Activated CD4-positive, alpha-beta memory T cell treated with anti-CD3 and anti-CD28 coated beads for 36 hours (primary cell): ENCODE results near the gene MICA. TPM values are rescaled to one million over a fixed set of nuclear protein-coding genes. Genes with fewer than 3 reads are reported as not detected.
"Not testable (repeated sequence)": the region's sequence is repeated elsewhere in the genome, so short reads cannot be mapped to it uniquely, and the experiment has no call there.

Experiments
- CTCF ChIA-PET: fragments of 350-600 bp; sonication (Branson Sonifier 250); formaldehyde crosslinking; loops from one replicate; lab custom pipeline; 2021; ENCODE audit warnings: antibody characterized with exemption, inconsistent platforms; lab: Charles Lee
- POLR2A ChIA-PET: fragments of 350-600 bp; sonication (Branson Sonifier 250); formaldehyde crosslinking; loops from one replicate; lab custom pipeline; 2021; ENCODE audit warnings: antibody characterized with exemption; lab: Charles Lee
- DNase-seq: peaks from one replicate; pipeline ENCODE4 v3.0.0-alpha.2; 2020
- H3K27ac Mint-ChIP-seq: one replicate; pipeline ENCODE4 v1.8.0; 2021; ENCODE audit warnings: mixed read lengths
- H3K27me3 Mint-ChIP-seq: one replicate; pipeline ENCODE4 v1.8.0; 2021; ENCODE audit warnings: mixed read lengths
- H3K36me3 Mint-ChIP-seq: one replicate; pipeline ENCODE4 v1.8.0; 2021; ENCODE audit warnings: mixed read lengths
- H3K4me1 Mint-ChIP-seq: one replicate; pipeline ENCODE4 v1.8.0; 2021; ENCODE audit warnings: low read depth, mixed read lengths
- H3K4me3 Mint-ChIP-seq: one replicate; pipeline ENCODE4 v1.8.0; 2021; ENCODE audit warnings: mild to moderate bottlenecking, mixed read lengths
- H3K9me3 Mint-ChIP-seq: one replicate; pipeline ENCODE4 v1.8.0; 2021; ENCODE audit warnings: mixed read lengths
- intact Hi-C: fragments of 100-400 bp; cut with micrococcal nuclease; formaldehyde crosslinking; loops from one replicate; pipeline ENCODE4 v1.15.1; 2023
- total RNA-seq, 2 experiments: library from RNA; stranded (reverse); gene quantifications; one replicate each; pipeline ENCODE4 v1.2.3, GENCODE V29; 2021

The MICA gene
- total RNA-seq, 2 experiments from 2014 or later, result 7.1 to 8.6 TPM

DNA sequence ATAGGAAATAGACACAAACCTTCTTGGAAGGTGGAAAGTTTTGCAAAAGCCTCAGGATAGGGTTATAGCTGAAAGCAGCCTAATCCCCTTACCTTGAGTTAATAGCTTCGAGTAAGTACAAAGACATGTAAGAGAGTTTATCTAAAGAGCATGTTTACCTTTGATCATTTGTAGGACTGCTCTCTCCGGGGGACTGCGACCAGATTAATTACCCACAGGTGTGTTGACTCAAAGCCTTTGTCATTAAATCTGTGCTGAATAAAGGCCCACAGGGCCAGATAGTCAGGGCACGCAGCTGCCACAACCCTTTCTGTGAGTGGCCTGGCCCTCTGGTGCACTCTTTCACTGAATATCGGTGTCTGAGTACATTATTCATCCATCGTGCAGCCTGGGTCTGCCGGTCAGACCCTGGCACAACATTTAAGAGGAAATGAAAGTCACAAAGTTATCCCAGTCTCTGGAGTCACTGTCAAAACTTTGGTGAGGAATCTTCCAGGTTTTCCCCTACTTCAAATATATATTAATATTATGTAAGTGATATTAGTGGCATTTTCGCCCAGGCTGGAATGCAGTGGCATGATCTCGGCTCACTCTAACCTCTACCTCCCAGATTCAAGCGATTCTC is 5.4 kb upstream of the MICA start:
- Mint-ChIP-seq H3K36me3 (no peaks in the 10 kb centered on the region), H3K9me3 (no peaks in the 10 kb centered on the region), H3K27ac (no peak overlapping the region), H3K4me1 (peaks cover 30% of the 10 kb centered on the region), H3K27me3 (no peaks in the 10 kb centered on the region), H3K4me3 (no peak overlapping the region)
- DNase-seq, result no peak
- ChIA-PET POLR2A (interaction anchor here (0.7 kb wide), 1 partner anchor 45 kb away, joined by 3 read pairs; no protein-coding TSS in a partner anchor), CTCF (interaction anchor here (0.7 to 7.9 kb wide), 16 partner anchors 8 to 201 kb away, joined by 3 to 79 read pairs (median 4); no protein-coding TSS in a partner anchor)
- intact Hi-C loops, result loop anchor here (1.0 kb wide), 1 partner anchor 43 kb away; no protein-coding TSS in a partner anchor

DNA sequence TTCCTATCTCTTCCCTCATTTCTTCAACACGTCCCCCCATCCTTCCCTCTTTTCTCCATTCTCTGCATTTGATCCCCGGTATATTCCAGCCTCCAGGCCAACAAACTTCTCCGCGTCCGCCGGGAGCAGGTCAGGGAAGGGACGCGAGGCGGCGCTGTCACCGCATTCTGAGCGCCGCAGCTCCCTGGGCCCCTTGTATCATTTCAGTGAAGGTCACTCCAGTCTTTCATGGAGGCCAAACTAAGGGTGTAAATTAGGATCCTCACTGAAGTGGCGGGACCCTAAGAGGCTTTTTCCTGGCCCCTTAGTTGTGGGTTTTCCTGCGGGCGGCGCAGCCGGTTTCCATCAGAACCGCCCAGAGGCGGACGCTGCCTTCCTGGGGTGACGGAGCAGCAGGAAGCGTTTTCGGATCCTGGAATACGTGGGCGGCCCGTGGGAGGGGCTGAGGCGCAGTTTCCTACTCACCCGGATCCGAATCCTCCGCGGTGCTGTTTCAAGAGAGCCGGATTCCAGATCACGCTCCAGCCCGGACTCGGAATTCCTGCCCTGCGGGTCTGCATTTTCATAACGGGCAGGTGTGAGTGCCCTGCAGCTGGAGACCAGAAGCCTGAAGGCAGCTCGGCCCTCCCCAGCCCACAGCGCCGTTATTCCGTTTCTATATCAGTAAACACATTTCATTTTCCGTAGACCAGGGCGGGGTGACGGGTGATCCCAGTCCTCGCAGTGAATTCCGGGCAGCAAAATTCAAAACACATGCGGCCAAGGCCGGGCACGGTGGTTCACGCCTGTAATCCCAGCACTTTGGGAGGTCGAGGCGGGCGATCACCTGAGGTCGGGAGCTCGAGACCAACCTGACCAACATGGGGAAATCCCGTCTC is 3.6 kb upstream of the MICA start:
- peak; percentile 79 for DNase-seq
- no peaks in the 10 kb centered on the region for H3K36me3 Mint-ChIP-seq

DNA sequence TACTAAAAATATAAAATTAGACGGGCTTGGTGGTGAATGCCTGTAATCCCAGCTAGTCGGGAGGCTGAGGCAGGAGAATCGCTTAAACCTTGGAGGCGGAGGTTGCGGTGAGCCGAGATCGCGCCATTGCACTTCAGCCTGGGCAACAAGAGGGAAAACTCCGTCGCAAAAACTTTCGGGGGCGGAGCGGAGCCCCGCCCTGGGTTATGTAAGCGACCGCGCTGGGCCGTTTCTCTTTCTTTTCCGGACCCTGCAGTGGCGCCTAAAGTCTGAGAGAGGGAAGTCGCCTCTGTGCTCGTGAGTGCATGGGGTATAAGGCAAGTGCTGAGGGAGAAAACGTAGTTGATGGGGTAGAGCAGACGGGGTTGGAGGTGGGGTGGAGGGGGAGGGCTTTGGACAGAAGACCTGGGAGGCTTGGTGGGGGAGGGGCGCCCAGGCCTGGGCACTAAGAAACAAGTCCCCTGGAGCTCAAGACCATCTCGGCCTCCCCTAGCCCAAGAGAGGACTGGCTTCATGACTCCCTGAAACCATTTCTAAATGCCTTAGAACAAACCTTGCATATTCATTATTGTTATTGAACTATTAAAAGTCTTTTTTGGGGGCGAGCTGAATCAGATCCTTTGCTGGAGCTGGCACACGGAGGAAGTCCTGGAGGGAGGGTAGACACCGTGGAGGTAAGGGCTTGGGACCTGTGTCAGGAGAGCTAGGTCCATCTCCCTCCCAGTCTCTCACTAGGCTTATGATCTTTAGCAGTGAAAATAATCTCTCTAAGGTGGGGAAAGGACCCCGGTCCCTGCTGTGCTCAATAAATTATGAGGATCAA is 2.7 kb upstream of the MICA start:
- Mint-ChIP-seq H3K27ac (peak overlapping the region; percentile 85), H3K4me3 (peak overlapping the region; percentile 79), H3K4me1 (peaks cover 40% of the 10 kb centered on the region), H3K27me3 (no peaks in the 10 kb centered on the region), H3K36me3 (no peaks in the 10 kb centered on the region), H3K9me3 (no peaks in the 10 kb centered on the region)
- ChIA-PET POLR2A (interaction anchor here (1.3 kb wide), 1 partner anchor 141 kb away, joined by 8 read pairs; the partner anchor contains the start of gene DDX39B), CTCF (interaction anchor here (0.6 to 7.9 kb wide), 16 partner anchors 15 to 204 kb away, joined by 3 to 79 read pairs (median 3); no protein-coding TSS in a partner anchor)
- intact Hi-C loops, result loop anchor here (2.0 to 5.0 kb wide), 2 partner anchors 92 to 142 kb away; partner anchors contain the start of gene DDX39B
- DNase-seq, result peak; percentile 85

More for the DNA sequence above, 3.6 kb upstream of the MICA start:
- Mint-ChIP-seq H3K4me1 (peaks cover 37% of the 10 kb centered on the region), H3K9me3 (no peaks in the 10 kb centered on the region), H3K27ac (peak overlapping the region; percentile 85), H3K27me3 (no peaks in the 10 kb centered on the region), H3K4me3 (peak overlapping the region; percentile 79)
- CTCF ChIA-PET, result interaction anchor here (0.6 to 7.9 kb wide), 19 partner anchors 16 to 262 kb away, joined by 3 to 79 read pairs (median 3); no protein-coding TSS in a partner anchor
- POLR2A ChIA-PET, result interaction anchor here (1.3 kb wide), 1 partner anchor 141 kb away, joined by 8 read pairs; the partner anchor contains the start of gene DDX39B
- intact Hi-C loops, result loop anchor here (2.0 to 5.0 kb wide), 2 partner anchors 93 to 142 kb away; partner anchors contain the start of gene DDX39B

DNA sequence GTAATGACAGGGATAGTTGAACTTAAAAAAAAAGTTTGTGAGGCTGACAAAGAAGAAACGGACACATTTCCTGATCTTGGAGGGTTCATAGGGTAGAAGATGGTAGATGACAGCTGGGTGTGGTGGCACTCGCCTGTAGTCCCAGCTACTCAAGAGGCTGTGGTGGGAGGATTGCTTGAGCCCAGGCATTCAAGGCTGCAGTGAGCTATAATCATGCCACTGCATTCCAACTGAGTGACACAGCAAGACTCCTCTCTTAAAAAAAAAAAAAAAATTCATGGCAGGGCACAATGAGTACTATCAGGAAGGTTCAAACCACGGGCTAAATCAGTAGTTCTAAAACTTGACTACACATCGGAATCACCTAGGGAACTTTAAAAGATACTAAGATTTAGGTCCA is 2.0 kb upstream of the MICA start:
- intact Hi-C loops, result loop anchor here (2.0 to 5.0 kb wide), 2 partner anchors 91 to 141 kb away; partner anchors contain the start of gene DDX39B
- no peaks in the 10 kb centered on the region for H3K27me3 Mint-ChIP-seq
- H3K4me3 Mint-ChIP-seq, result peak overlapping the region; percentile 79
- peak; percentile 28 for DNase-seq
- ChIA-PET CTCF (interaction anchor here (0.6 to 7.9 kb wide), 6 partner anchors 14 to 600 kb away, joined by 3 to 79 read pairs (median 3); no protein-coding TSS in a partner anchor), POLR2A (interaction anchor here (1.3 kb wide), 1 partner anchor 140 kb away, joined by 8 read pairs; the partner anchor contains the start of gene DDX39B)
- H3K36me3 Mint-ChIP-seq, result no peaks in the 10 kb centered on the region
- H3K27ac Mint-ChIP-seq, result peak overlapping the region; percentile 85
- peaks cover 46% of the 10 kb centered on the region for H3K4me1 Mint-ChIP-seq
- H3K9me3 Mint-ChIP-seq, result no peaks in the 10 kb centered on the region

- intact Hi-C loops, result loop anchor here (2.0 to 5.0 kb wide), 2 partner anchors 18 to 140 kb away; partner anchors contain the start of gene DDX39B
- DNase-seq, result peak; percentile 58
- ChIA-PET POLR2A (interaction anchor here (0.9 to 1.4 kb wide), 2 partner anchors 27 to 139 kb away, joined by 3 read pairs; partner anchors contain the start of gene DDX39B), CTCF (interaction anchor here (0.6 to 7.9 kb wide), 4 partner anchors 21 to 201 kb away, joined by 3 to 79 read pairs (median 4); partner anchors contain the start of gene MICB)
- peak overlapping the region; percentile 47 for H3K27ac Mint-ChIP-seq
- H3K4me1 Mint-ChIP-seq, result peaks cover 49% of the 10 kb centered on the region
- H3K9me3 Mint-ChIP-seq, result no peaks in the 10 kb centered on the region
- H3K36me3 Mint-ChIP-seq, result no peaks in the 10 kb centered on the region
- peak overlapping the region; percentile 79 for H3K4me3 Mint-ChIP-seq
- no peaks in the 10 kb centered on the region for H3K27me3 Mint-ChIP-seq
Measured at GRCh38 chr6:31402324-31403282, 792 bp upstream of the MICA start.

GRCh38 chr6:31404061-31404364 is 618 bp downstream of the MICA start:
- not testable (repeated sequence) for H3K9me3 Mint-ChIP-seq, H3K27me3 Mint-ChIP-seq, DNase-seq, H3K36me3 Mint-ChIP-seq
- Mint-ChIP-seq H3K4me1 (peaks cover 58% of the 10 kb centered on the region), H3K27ac (peak overlapping the region; percentile 38), H3K4me3 (peak overlapping the region; percentile 79)
- ChIA-PET POLR2A (interaction anchor here (0.9 kb wide), 1 partner anchor 94 kb away, joined by 3 read pairs; the partner anchor contains the start of gene MICB), CTCF (interaction anchor here (7.9 kb wide), 1 partner anchor 38 kb away, joined by 79 read pairs; no protein-coding TSS in a partner anchor)
- intact Hi-C loops, result loop anchor here (5.0 kb wide), 1 partner anchor 138 kb away; the partner anchor contains the start of gene DDX39B

DNA sequence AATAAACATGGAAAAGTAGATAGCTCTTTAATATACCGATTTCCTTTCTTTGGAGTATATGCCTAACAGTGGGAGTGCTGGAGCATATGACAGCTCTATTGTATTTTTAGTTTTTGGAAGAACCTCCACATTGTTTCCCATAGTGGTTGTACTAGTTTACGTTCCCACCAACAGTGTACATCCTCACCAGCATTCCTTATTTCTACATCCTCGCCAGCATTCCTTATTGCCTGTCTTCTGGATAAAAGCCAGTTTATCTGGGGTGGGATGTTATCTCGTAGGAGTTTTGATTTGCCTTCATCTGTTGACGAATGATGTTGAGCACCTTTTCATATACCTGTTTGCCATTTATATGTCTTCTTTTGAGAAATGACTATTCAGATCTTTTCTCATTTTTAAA is 2.6 kb downstream of the MICA start:
- POLR2A ChIA-PET, result no interaction called here
- no peaks in the 10 kb centered on the region for H3K36me3 Mint-ChIP-seq
- CTCF ChIA-PET, result interaction anchor here (1.1 kb wide), 1 partner anchor 8 kb away, joined by 3 read pairs; no protein-coding TSS in a partner anchor
- no peak overlapping the region for H3K4me3 Mint-ChIP-seq
- no peak overlapping the region for H3K27ac Mint-ChIP-seq
- H3K4me1 Mint-ChIP-seq, result peaks cover 64% of the 10 kb centered on the region
- no peaks in the 10 kb centered on the region for H3K9me3 Mint-ChIP-seq
- no peaks in the 10 kb centered on the region for H3K27me3 Mint-ChIP-seq
- intact Hi-C loops, result no loop called here
- no peak for DNase-seq

GRCh38 chr6:31407699-31408098 is 4.3 kb downstream of the MICA start:
- Mint-ChIP-seq H3K9me3 (no peaks in the 10 kb centered on the region), H3K36me3 (no peaks in the 10 kb centered on the region), H3K4me3 (no peak overlapping the region), H3K27me3 (no peaks in the 10 kb centered on the region), H3K4me1 (peaks cover 47% of the 10 kb centered on the region), H3K27ac (no peak overlapping the region)
- CTCF ChIA-PET, result no interaction called here
- POLR2A ChIA-PET, result interaction anchor here (0.6 kb wide), 1 partner anchor 891 kb away, joined by 3 read pairs; no protein-coding TSS in a partner anchor
- DNase-seq, result no peak
- intact Hi-C loops, result no loop called here

GRCh38 chr6:31412506-31412905 is 9.1 kb downstream of the MICA start:
- Mint-ChIP-seq H3K4me1 (peaks cover 22% of the 10 kb centered on the region), H3K4me3 (no peak overlapping the region), H3K36me3 (peaks cover 19% of the 10 kb centered on the region), H3K27me3 (no peaks in the 10 kb centered on the region), H3K27ac (no peak overlapping the region), H3K9me3 (peaks cover 4% of the 10 kb centered on the region)
- ChIA-PET CTCF (interaction anchor here (0.6 kb wide), 1 partner anchor 11 kb away, joined by 3 read pairs; no protein-coding TSS in a partner anchor), POLR2A (no interaction called here)
- DNase-seq, result no peak
- intact Hi-C loops, result no loop called here
